ENCODE measurements around the gene SLC66A3. TPM values are rescaled to one million over a fixed set of nuclear protein-coding genes. Genes with fewer than 3 reads are reported as not detected.

SLC66A3 gene
- total and polyA plus RNA-seq, 2 donors (not counting 1 experiment from before 2014, with no cell fraction given) = 23.7 to 32.4 TPM

- Histone ChIP-seq H3K9me3 (ENCODE audit: control extremely low read depth in 1 of 3, control insufficient read depth in 2 of 3, insufficient read depth in 1 of 3, low read length in 2 of 3) (no peaks in the 10 kb centered on the region), H3K4me2 (replicated peaks; ENCODE audit: low read depth, low read length, poor library complexity, severe bottlenecking) (no peak overlapping the region), H4K20me1 (ENCODE audit: control insufficient read depth, insufficient read depth, low read length, poor library complexity, severe bottlenecking) (no peaks in the 10 kb centered on the region), H3K27me3 (replicated peaks in 1 of 4; ENCODE audit: control extremely low read depth in 1 of 4, control insufficient read depth in 3 of 4, insufficient read depth in 4 of 4, low read length in 3 of 4) (no peaks in the 10 kb centered on the region), H3K36me3 (replicated peaks in 1 of 2; ENCODE audit: control extremely low read depth in 1 of 2, control insufficient read depth in 1 of 2, extremely low read depth in 1 of 2, insufficient read depth in 2 of 2, low read length in 1 of 2) (peaks cover 3 to 7% of the 10 kb centered on the region in 2 experiments), H3K9ac (ENCODE audit: low read length) (no peak overlapping the region), H3K4me3 (ENCODE audit: control extremely low read depth in 1 of 5, extremely low read depth in 1 of 5, insufficient read depth in 1 of 5, low read depth in 2 of 5, low read length in 4 of 5) (no peak overlapping the region), H3K27ac (ENCODE audit: low read length in 2 of 2) (no peak overlapping the region), H2AFZ (ENCODE audit: insufficient read depth, low read depth, low read length, poor library complexity, severe bottlenecking) (no peak overlapping the region), H3K79me2 (ENCODE audit: control insufficient read depth, insufficient read depth, low read length) (no peaks in the 10 kb centered on the region), H3K4me1 (ENCODE audit: control insufficient read depth in 2 of 2, insufficient read depth in 2 of 2, low read length in 2 of 2) (no peaks in the 10 kb centered on the region)
- Mint-ChIP-seq H3K27me3 (no peaks in the 10 kb centered on the region), H3K4me3 (no peak overlapping the region), H3K9me3 (ENCODE audit: insufficient read depth) (no peaks in the 10 kb centered on the region), H3K4me1 (peaks cover 4% of the 10 kb centered on the region), H3K27ac (no peak overlapping the region)
- POLR2A ChIA-PET = no interaction called here
- TF ChIP-seq CTCF (IDR thresholded peaks at IDR 0.05) (no peak), EZH2 (IDR thresholded peaks at IDR 0.05; ENCODE audit: borderline replicate concordance, insufficient read depth, low read depth, low read length, poor library complexity, severe bottlenecking) (no peak)
- ATAC-seq (ENCODE audit: low read depth) (no peak), DNase-seq (no peak)
- CTCF ChIA-PET = no interaction called here
- intact Hi-C loops (cut with micrococcal nuclease) = no loop called here
These were observed 72.3 kb downstream of the SLC66A3 start for GRCh38 chr2:11227595-11227994.

Other genes with a start within 250 kb of the SLC66A3 start
- not detected in 2 replicates for gene KCNF1, start 243.5 kb upstream of the SLC66A3 start, total RNA-seq
- gene KCNF1, start 243.5 kb upstream of the SLC66A3 start, polyA plus RNA-seq = not detected in 2 replicates
- 30.2 and 32.8 TPM in 2 replicates for gene ROCK2, start 189.2 kb downstream of the SLC66A3 start, total RNA-seq
- 2.3 and 3.4 TPM in 2 replicates for gene ROCK2, start 189.2 kb downstream of the SLC66A3 start, polyA plus RNA-seq

All from B cell (primary cell).